Ovary (tissue), 3 donors: Measurements from ENCODE around the gene SENP7.
"Not testable (repeated sequence)": the region's sequence is repeated elsewhere in the genome, so short reads cannot be mapped to it uniquely, and the experiment has no call there.

ENCODE experiments used
- POLR2A ChIP-seq: fragments of 450-650 bp; IDR thresholded peaks from one replicate; pipeline ENCODE4 v1.6.1; 2017; ENCODE audit warnings: antibody characterized with exemption, mild to moderate bottlenecking, moderate library complexity
- TF ChIP-seq, protein P1 (sequence below), 3 donors: fragments of 450-650 bp in 2 of 3; fragments of 200-600 bp in 1 of 3; IDR thresholded peaks; one replicate each; pipeline versions ENCODE4 v1.5.1 to v1.8.0; 2016 to 2022; ENCODE audit warnings: antibody characterized with exemption in 3 of 3, mild to moderate bottlenecking in 1 of 3
- donor health status: DM: no; HTN: no; CAD: no.

DNA sequence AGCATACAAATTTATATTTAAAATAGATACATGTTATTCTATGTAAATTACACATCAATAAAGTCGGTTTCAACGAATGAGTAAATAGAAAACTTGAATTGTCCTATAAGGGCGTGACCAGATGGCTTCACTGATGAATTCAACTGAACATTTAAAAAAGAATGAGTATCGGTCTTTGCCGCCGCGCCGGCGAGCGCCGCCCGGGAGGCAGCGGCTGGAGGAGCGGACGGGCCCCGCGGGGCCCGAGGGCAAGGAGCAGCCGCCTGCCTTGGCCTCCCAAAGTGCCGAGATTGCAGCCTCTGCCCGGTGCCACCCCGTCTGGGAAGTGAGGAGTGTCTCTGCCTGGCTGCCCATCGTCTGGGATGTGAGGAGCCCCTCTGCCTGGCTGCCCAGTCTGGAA lies 74.4 kb downstream of the SENP7 start:
- TF ChIP-seq POLR2A: not testable (repeated sequence)
- TF ChIP-seq, protein P1, sequence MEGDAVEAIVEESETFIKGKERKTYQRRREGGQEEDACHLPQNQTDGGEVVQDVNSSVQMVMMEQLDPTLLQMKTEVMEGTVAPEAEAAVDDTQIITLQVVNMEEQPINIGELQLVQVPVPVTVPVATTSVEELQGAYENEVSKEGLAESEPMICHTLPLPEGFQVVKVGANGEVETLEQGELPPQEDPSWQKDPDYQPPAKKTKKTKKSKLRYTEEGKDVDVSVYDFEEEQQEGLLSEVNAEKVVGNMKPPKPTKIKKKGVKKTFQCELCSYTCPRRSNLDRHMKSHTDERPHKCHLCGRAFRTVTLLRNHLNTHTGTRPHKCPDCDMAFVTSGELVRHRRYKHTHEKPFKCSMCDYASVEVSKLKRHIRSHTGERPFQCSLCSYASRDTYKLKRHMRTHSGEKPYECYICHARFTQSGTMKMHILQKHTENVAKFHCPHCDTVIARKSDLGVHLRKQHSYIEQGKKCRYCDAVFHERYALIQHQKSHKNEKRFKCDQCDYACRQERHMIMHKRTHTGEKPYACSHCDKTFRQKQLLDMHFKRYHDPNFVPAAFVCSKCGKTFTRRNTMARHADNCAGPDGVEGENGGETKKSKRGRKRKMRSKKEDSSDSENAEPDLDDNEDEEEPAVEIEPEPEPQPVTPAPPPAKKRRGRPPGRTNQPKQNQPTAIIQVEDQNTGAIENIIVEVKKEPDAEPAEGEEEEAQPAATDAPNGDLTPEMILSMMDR (IDR thresholded peaks at IDR 0.05): not testable (repeated sequence)
